ENCODE measurements around the gene PRKN.

Gene PRKN

DNA sequence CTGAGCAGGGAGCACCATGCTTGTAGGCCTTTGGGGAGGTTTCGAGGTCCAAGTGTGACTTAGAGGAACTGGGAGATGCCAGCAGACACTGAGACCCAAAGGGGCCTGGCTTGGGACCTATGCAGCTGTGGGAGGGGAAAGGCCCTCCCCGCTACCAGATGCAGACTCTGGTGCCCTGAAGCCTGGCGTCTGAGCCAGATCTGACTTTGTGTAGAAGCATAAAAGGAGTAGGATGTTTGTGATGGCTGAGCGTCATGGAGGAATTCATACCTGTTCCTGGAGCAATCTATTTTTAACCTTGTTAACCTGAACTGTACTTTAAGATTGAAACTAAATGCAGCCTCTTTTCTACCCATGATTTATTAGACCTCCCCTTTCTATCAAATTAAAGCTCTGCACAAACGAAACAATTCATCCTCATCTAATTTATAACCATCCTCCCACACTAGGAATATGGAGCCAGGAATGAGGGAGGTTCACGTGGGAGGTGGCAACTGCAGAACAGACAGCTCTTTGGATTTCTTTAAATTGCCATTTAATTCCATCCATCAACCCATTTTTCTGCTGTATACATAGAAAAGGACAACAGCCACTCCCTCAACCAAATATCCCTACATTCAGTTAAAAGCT is 1281.2 kb downstream of the PRKN start:
- TF ChIP-seq, protein P1, sequence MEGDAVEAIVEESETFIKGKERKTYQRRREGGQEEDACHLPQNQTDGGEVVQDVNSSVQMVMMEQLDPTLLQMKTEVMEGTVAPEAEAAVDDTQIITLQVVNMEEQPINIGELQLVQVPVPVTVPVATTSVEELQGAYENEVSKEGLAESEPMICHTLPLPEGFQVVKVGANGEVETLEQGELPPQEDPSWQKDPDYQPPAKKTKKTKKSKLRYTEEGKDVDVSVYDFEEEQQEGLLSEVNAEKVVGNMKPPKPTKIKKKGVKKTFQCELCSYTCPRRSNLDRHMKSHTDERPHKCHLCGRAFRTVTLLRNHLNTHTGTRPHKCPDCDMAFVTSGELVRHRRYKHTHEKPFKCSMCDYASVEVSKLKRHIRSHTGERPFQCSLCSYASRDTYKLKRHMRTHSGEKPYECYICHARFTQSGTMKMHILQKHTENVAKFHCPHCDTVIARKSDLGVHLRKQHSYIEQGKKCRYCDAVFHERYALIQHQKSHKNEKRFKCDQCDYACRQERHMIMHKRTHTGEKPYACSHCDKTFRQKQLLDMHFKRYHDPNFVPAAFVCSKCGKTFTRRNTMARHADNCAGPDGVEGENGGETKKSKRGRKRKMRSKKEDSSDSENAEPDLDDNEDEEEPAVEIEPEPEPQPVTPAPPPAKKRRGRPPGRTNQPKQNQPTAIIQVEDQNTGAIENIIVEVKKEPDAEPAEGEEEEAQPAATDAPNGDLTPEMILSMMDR (IDR thresholded peaks at IDR 0.05; ENCODE audit: borderline replicate concordance, extremely low read depth, low read length, poor library complexity, severe bottlenecking) = no peak
- no peak for TF ChIP-seq EZH2 (IDR thresholded peaks at IDR 0.05; ENCODE audit: borderline replicate concordance, low read depth, low read length, severe bottlenecking)
- no peaks in the 10 kb centered on the region for H3K9me3 ChIP-seq (ENCODE audit: insufficient read depth, low read length, severe bottlenecking)
- no peaks in the 10 kb centered on the region for H3K36me3 ChIP-seq (ENCODE audit: insufficient read depth, low read length)
- H3K9ac ChIP-seq (ENCODE audit: low read depth, low read length) = no peak overlapping the region
- H3K27me3 ChIP-seq (ENCODE audit: insufficient read depth, low read length, poor library complexity) = no peaks in the 10 kb centered on the region
- H4K20me1 ChIP-seq (ENCODE audit: insufficient read depth, low read length) = no peaks in the 10 kb centered on the region
- H2AFZ ChIP-seq (ENCODE audit: low read depth, low read length) = no peak overlapping the region
- ATAC-seq (ENCODE audit: insufficient read depth, low read depth) = no peak
- H3K4me1 ChIP-seq (ENCODE audit: insufficient read depth, low read length) = no peaks in the 10 kb centered on the region
- no peaks in the 10 kb centered on the region for H3K79me2 ChIP-seq (ENCODE audit: insufficient read depth, low read length)
- no peak overlapping the region for H3K4me3 ChIP-seq (ENCODE audit: low read depth in 1 of 2, low read length in 2 of 2)
- H3K27ac ChIP-seq (ENCODE audit: low read length) = no peak overlapping the region
- H3K4me2 ChIP-seq (ENCODE audit: insufficient read depth, low read length) = no peak overlapping the region
- no peak for DNase-seq

DNA sequence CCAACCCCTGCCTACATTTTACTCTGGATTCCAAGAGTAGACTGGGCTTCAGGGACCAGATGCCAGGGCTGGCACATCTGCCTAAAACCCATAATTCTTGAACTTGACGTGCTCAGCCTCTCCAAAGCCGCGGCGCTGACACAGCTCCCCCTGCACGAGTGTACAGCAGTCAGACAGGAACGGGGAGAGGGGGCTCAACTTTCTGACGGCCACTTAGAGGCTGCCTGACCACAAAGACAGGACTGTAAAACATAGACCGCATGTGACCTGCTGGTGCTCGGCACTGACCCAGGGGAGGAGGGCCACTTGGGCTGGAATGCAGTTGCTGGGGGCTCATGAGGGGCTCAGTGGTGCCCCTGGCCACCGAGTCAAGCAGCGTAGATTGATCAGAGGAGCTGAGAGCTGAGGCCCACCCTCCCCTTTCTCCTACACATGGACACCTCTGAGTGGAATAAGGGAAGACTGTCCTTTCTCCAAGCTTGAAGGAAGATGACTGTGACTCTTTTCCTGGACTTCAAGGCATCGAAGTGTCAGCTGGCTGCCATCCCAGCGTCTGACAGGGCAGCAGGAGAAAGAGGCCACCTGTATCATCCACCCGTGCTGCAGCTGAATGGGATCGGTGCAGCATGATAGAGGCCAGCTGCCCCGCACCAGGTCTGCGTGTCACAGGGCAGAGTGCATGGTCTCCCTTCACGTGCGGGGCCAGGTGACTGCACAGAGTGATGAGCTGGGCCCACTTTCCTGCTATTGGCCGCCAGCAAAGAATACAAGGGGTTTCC is 1282.4 kb downstream of the PRKN start:
- H3K4me1 ChIP-seq (ENCODE audit: insufficient read depth, low read length) = no peaks in the 10 kb centered on the region
- no peak overlapping the region for H3K27ac ChIP-seq (ENCODE audit: low read length)
- no peak overlapping the region for H3K4me2 ChIP-seq (ENCODE audit: insufficient read depth, low read length)
- no peaks in the 10 kb centered on the region for H3K36me3 ChIP-seq (ENCODE audit: insufficient read depth, low read length)
- no peak overlapping the region for H3K4me3 ChIP-seq (ENCODE audit: low read depth in 1 of 2, low read length in 2 of 2)
- no peaks in the 10 kb centered on the region for H3K79me2 ChIP-seq (ENCODE audit: insufficient read depth, low read length)
- no peak overlapping the region for H3K9ac ChIP-seq (ENCODE audit: low read depth, low read length)
- no peaks in the 10 kb centered on the region for H3K9me3 ChIP-seq (ENCODE audit: insufficient read depth, low read length, severe bottlenecking)
- H4K20me1 ChIP-seq (ENCODE audit: insufficient read depth, low read length) = no peaks in the 10 kb centered on the region
- no peak for DNase-seq
- no peak for ATAC-seq (ENCODE audit: insufficient read depth, low read depth)
- no peak for TF ChIP-seq EZH2 (IDR thresholded peaks at IDR 0.05; ENCODE audit: borderline replicate concordance, low read depth, low read length, severe bottlenecking)
- TF ChIP-seq, protein P1 (IDR thresholded peaks at IDR 0.05; ENCODE audit: borderline replicate concordance, extremely low read depth, low read length, poor library complexity, severe bottlenecking) = no peak
- H2AFZ ChIP-seq (ENCODE audit: low read depth, low read length) = no peak overlapping the region
- H3K27me3 ChIP-seq (ENCODE audit: insufficient read depth, low read length, poor library complexity) = no peaks in the 10 kb centered on the region

DNA sequence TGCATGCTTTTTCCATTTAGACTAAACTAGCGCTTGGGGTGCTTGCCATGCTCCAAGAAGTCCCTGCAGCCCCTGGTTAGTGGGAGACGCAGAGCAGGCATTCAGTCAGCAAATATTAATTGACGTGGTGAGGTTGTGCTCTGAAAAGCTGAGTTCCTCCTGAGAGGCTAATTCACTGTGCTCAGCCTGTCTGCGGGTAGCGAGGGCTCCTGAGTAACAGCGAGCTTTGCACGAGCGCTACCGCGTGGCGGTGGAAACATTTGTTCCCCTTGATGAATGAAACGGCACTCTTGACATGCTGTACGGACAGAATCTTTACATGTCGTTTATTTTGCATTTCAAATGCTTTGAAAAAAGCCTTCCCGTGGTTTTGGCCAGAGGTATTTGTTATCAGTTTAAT is 1283.1 kb downstream of the PRKN start:
- no peaks in the 10 kb centered on the region for H3K4me1 ChIP-seq (ENCODE audit: insufficient read depth, low read length)
- H3K4me2 ChIP-seq (ENCODE audit: insufficient read depth, low read length) = no peak overlapping the region
- H2AFZ ChIP-seq (ENCODE audit: low read depth, low read length) = no peak overlapping the region
- H3K36me3 ChIP-seq (ENCODE audit: insufficient read depth, low read length) = no peaks in the 10 kb centered on the region
- H4K20me1 ChIP-seq (ENCODE audit: insufficient read depth, low read length) = no peaks in the 10 kb centered on the region
- H3K27ac ChIP-seq (ENCODE audit: low read length) = no peak overlapping the region
- TF ChIP-seq, protein P1 (IDR thresholded peaks at IDR 0.05; ENCODE audit: borderline replicate concordance, extremely low read depth, low read length, poor library complexity, severe bottlenecking) = no peak
- TF ChIP-seq EZH2 (IDR thresholded peaks at IDR 0.05; ENCODE audit: borderline replicate concordance, low read depth, low read length, severe bottlenecking) = no peak
- H3K9ac ChIP-seq (ENCODE audit: low read depth, low read length) = no peak overlapping the region
- ATAC-seq (ENCODE audit: insufficient read depth, low read depth) = no peak
- H3K27me3 ChIP-seq (ENCODE audit: insufficient read depth, low read length, poor library complexity) = no peaks in the 10 kb centered on the region
- H3K4me3 ChIP-seq (ENCODE audit: low read depth in 1 of 2, low read length in 2 of 2) = no peak overlapping the region
- no peaks in the 10 kb centered on the region for H3K9me3 ChIP-seq (ENCODE audit: insufficient read depth, low read length, severe bottlenecking)
- no peak for DNase-seq
- no peaks in the 10 kb centered on the region for H3K79me2 ChIP-seq (ENCODE audit: insufficient read depth, low read length)

All from DND-41 (cell line).